ENCODE data around the gene GNA12. TPM values are rescaled to one million over a fixed set of nuclear protein-coding genes. Genes with fewer than 3 reads are reported as not detected.
A peak's percentile ranks its signal among the peaks of the same experiment; 100 is the strongest.
"Not testable (repeated sequence)": the region's sequence is repeated elsewhere in the genome, so short reads cannot be mapped to it uniquely, and the experiment has no call there.

GNA12 gene
- total and polyA plus RNA-seq, 5 donors from 2014 or later = 5.0 to 29.1 (median 7.9) TPM

- not testable (repeated sequence) for DNase-seq; H3K4me3 Mint-ChIP-seq; H3K27me3 Mint-ChIP-seq; H3K9me3 Mint-ChIP-seq; H3K27ac Mint-ChIP-seq; H3K27me3 ChIP-seq (ENCODE audit: control insufficient read depth, insufficient read depth, low read length); ATAC-seq (ENCODE audit: low read depth in 2 of 2); H3K27ac ChIP-seq (ENCODE audit: insufficient read depth, low read length, poor library complexity, severe bottlenecking); H3K4me3 ChIP-seq (ENCODE audit: low read depth, low read length); H3K9me3 ChIP-seq (ENCODE audit: control insufficient read depth in 2 of 2, low read length in 2 of 2); H3K36me3 ChIP-seq (ENCODE audit: control insufficient read depth, insufficient read depth, low read length)
- peaks cover 14% of the 10 kb centered on the region for H3K36me3 Mint-ChIP-seq
- peaks cover 15% of the 10 kb centered on the region for H3K4me1 ChIP-seq (ENCODE audit: control insufficient read depth, insufficient read depth, low read length, poor library complexity, severe bottlenecking)
- H3K4me1 Mint-ChIP-seq = peaks cover 4 to 18% (median 6%) of the 10 kb centered on the region in 4 donors
These were observed 120.1 kb downstream of the GNA12 start for GRCh38 chr7:2724036-2724435.

GRCh38 chr7:2723138-2723850, 120.8 kb downstream of the GNA12 start:
- ATAC-seq (ENCODE audit: low read depth in 2 of 2) = no peak
- H3K4me1 ChIP-seq (ENCODE audit: control insufficient read depth, insufficient read depth, low read length, poor library complexity, severe bottlenecking) = peaks cover 22% of the 10 kb centered on the region
- H3K27me3 Mint-ChIP-seq = no peaks in the 10 kb centered on the region
- peaks cover 4 to 25% (median 10%) of the 10 kb centered on the region in 4 donors for H3K4me1 Mint-ChIP-seq
- H3K27ac ChIP-seq (ENCODE audit: insufficient read depth, low read length, poor library complexity, severe bottlenecking) = no peak overlapping the region
- H3K27me3 ChIP-seq (ENCODE audit: control insufficient read depth, insufficient read depth, low read length) = no peaks in the 10 kb centered on the region
- peaks cover 11% of the 10 kb centered on the region for H3K36me3 Mint-ChIP-seq
- peaks cover 2% of the 10 kb centered on the region for H3K36me3 ChIP-seq (ENCODE audit: control insufficient read depth, insufficient read depth, low read length)
- DNase-seq = no peak
- H3K9me3 Mint-ChIP-seq = no peaks in the 10 kb centered on the region
- H3K4me3 ChIP-seq (ENCODE audit: low read depth, low read length) = no peak overlapping the region
- H3K9me3 ChIP-seq (ENCODE audit: control insufficient read depth in 2 of 2, low read length in 2 of 2) = no peaks in the 10 kb centered on the region
- no peak overlapping the region for H3K4me3 Mint-ChIP-seq
- peak overlapping the region in 2 of 3 donors; percentile 49 to 80 for H3K27ac Mint-ChIP-seq

- DNase-seq (no peak), ATAC-seq (ENCODE audit: low read depth in 2 of 2) (no peak)
- Histone ChIP-seq H3K27ac (ENCODE audit: insufficient read depth, low read length, poor library complexity, severe bottlenecking) (no peak overlapping the region), H3K36me3 (ENCODE audit: control insufficient read depth, insufficient read depth, low read length) (peaks cover 2% of the 10 kb centered on the region), H3K27me3 (ENCODE audit: control insufficient read depth, insufficient read depth, low read length) (no peaks in the 10 kb centered on the region), H3K4me3 (ENCODE audit: low read depth, low read length) (no peak overlapping the region), H3K4me1 (ENCODE audit: control insufficient read depth, insufficient read depth, low read length, poor library complexity, severe bottlenecking) (peaks cover 29% of the 10 kb centered on the region), H3K9me3 (ENCODE audit: control insufficient read depth in 2 of 2, low read length in 2 of 2) (no peaks in the 10 kb centered on the region)
- H3K4me1 Mint-ChIP-seq = peaks cover 7 to 32% (median 14%) of the 10 kb centered on the region in 4 donors
- no peaks in the 10 kb centered on the region for H3K27me3 Mint-ChIP-seq
- no peak overlapping the region for H3K4me3 Mint-ChIP-seq
- no peaks in the 10 kb centered on the region for H3K9me3 Mint-ChIP-seq
- no peak overlapping the region for H3K27ac Mint-ChIP-seq
- peaks cover 7% of the 10 kb centered on the region for H3K36me3 Mint-ChIP-seq
These were observed 121.5 kb downstream of the GNA12 start for GRCh38 chr7:2722591-2722990.

- Mint-ChIP-seq H3K9me3 (no peaks in the 10 kb centered on the region), H3K36me3 (peaks cover 4% of the 10 kb centered on the region), H3K4me3 (no peak overlapping the region), H3K27me3 (no peaks in the 10 kb centered on the region), H3K4me1 (peaks cover 8 to 40% (median 21%) of the 10 kb centered on the region in 4 donors), H3K27ac (no peak overlapping the region)
- DNase-seq (no peak), ATAC-seq (ENCODE audit: low read depth in 2 of 2) (no peak)
- Histone ChIP-seq H3K4me1 (ENCODE audit: control insufficient read depth, insufficient read depth, low read length, poor library complexity, severe bottlenecking) (peaks cover 37% of the 10 kb centered on the region), H3K9me3 (ENCODE audit: control insufficient read depth in 2 of 2, low read length in 2 of 2) (no peaks in the 10 kb centered on the region), H3K36me3 (ENCODE audit: control insufficient read depth, insufficient read depth, low read length) (no peaks in the 10 kb centered on the region), H3K4me3 (ENCODE audit: low read depth, low read length) (no peak overlapping the region), H3K27ac (ENCODE audit: insufficient read depth, low read length, poor library complexity, severe bottlenecking) (no peak overlapping the region), H3K27me3 (ENCODE audit: control insufficient read depth, insufficient read depth, low read length) (no peaks in the 10 kb centered on the region)
These were observed 122.3 kb downstream of the GNA12 start for GRCh38 chr7:2721842-2722241.

- H3K27me3 Mint-ChIP-seq = no peaks in the 10 kb centered on the region
- H3K4me1 ChIP-seq (ENCODE audit: control insufficient read depth, insufficient read depth, low read length, poor library complexity, severe bottlenecking) = peaks cover 55% of the 10 kb centered on the region
- H3K27ac ChIP-seq (ENCODE audit: insufficient read depth, low read length, poor library complexity, severe bottlenecking) = no peak overlapping the region
- no peaks in the 10 kb centered on the region for H3K27me3 ChIP-seq (ENCODE audit: control insufficient read depth, insufficient read depth, low read length)
- H3K4me3 Mint-ChIP-seq = no peak overlapping the region
- peak overlapping the region in 1 of 3 donors; percentile 18 for H3K27ac Mint-ChIP-seq
- DNase-seq (no peak), ATAC-seq (ENCODE audit: low read depth in 2 of 2) (no peak)
- no peaks in the 10 kb centered on the region for H3K9me3 ChIP-seq (ENCODE audit: control insufficient read depth in 2 of 2, low read length in 2 of 2)
- H3K36me3 Mint-ChIP-seq = peaks cover 7% of the 10 kb centered on the region
- no peak overlapping the region for H3K4me3 ChIP-seq (ENCODE audit: low read depth, low read length)
- H3K9me3 Mint-ChIP-seq = no peaks in the 10 kb centered on the region
- peaks cover 18 to 58% (median 32%) of the 10 kb centered on the region in 4 donors for H3K4me1 Mint-ChIP-seq
- no peaks in the 10 kb centered on the region for H3K36me3 ChIP-seq (ENCODE audit: control insufficient read depth, insufficient read depth, low read length)
These were observed 124.1 kb downstream of the GNA12 start for GRCh38 chr7:2720024-2720423.

GRCh38 chr7:2719007-2719406, 125.1 kb downstream of the GNA12 start:
- Mint-ChIP-seq H3K4me3 (peak overlapping the region; percentile 66 to 77 (median 70)), H3K27ac (peak overlapping the region in 2 of 3 donors; percentile 68 to 91), H3K36me3 (peaks cover 11% of the 10 kb centered on the region), H3K4me1 (peaks cover 18 to 67% (median 34%) of the 10 kb centered on the region in 4 donors), H3K27me3 (no peaks in the 10 kb centered on the region), H3K9me3 (no peaks in the 10 kb centered on the region)
- Histone ChIP-seq H3K9me3 (ENCODE audit: control insufficient read depth in 2 of 2, low read length in 2 of 2) (no peaks in the 10 kb centered on the region), H3K27ac (ENCODE audit: insufficient read depth, low read length, poor library complexity, severe bottlenecking) (no peak overlapping the region), H3K27me3 (ENCODE audit: control insufficient read depth, insufficient read depth, low read length) (no peaks in the 10 kb centered on the region), H3K4me1 (ENCODE audit: control insufficient read depth, insufficient read depth, low read length, poor library complexity, severe bottlenecking) (peaks cover 56% of the 10 kb centered on the region), H3K36me3 (ENCODE audit: control insufficient read depth, insufficient read depth, low read length) (no peaks in the 10 kb centered on the region), H3K4me3 (ENCODE audit: low read depth, low read length) (no peak overlapping the region)
- peak; percentile 41 to 57 for ATAC-seq (ENCODE audit: low read depth in 2 of 2)
- DNase-seq = peak; percentile 35 to 84 (median 67)

GRCh38 chr7:2718296-2718965, 125.7 kb downstream of the GNA12 start:
- H3K27me3 Mint-ChIP-seq = no peaks in the 10 kb centered on the region
- Histone ChIP-seq H3K27me3 (ENCODE audit: control insufficient read depth, insufficient read depth, low read length) (no peaks in the 10 kb centered on the region), H3K4me1 (ENCODE audit: control insufficient read depth, insufficient read depth, low read length, poor library complexity, severe bottlenecking) (peaks cover 56% of the 10 kb centered on the region), H3K9me3 (ENCODE audit: control insufficient read depth in 2 of 2, low read length in 2 of 2) (no peaks in the 10 kb centered on the region), H3K4me3 (ENCODE audit: low read depth, low read length) (no peak overlapping the region), H3K36me3 (ENCODE audit: control insufficient read depth, insufficient read depth, low read length) (no peaks in the 10 kb centered on the region), H3K27ac (ENCODE audit: insufficient read depth, low read length, poor library complexity, severe bottlenecking) (no peak overlapping the region)
- H3K4me3 Mint-ChIP-seq = peak overlapping the region; percentile 66 to 84 (median 75)
- ATAC-seq (ENCODE audit: low read depth in 2 of 2) (no peak), DNase-seq (no peak)
- peaks cover 11% of the 10 kb centered on the region for H3K36me3 Mint-ChIP-seq
- H3K27ac Mint-ChIP-seq = peak overlapping the region; percentile 68 to 97 (median 91)
- H3K9me3 Mint-ChIP-seq = no peaks in the 10 kb centered on the region
- H3K4me1 Mint-ChIP-seq = peaks cover 18 to 73% (median 34%) of the 10 kb centered on the region in 4 donors
